ENCODE measurements around the gene TFEB.

The TFEB gene

GRCh38 chr6:41657131-41658094 is 78.0 kb downstream of the TFEB start:
- TF ChIP-seq CTCF (IDR thresholded peaks at IDR 0.05) = no peak

- no peak for TF ChIP-seq CTCF (IDR thresholded peaks at IDR 0.05)
These were observed 79.3 kb downstream of the TFEB start for GRCh38 chr6:41656002-41656691.

- TF ChIP-seq CTCF (IDR thresholded peaks at IDR 0.05) = no peak
These were observed 79.8 kb downstream of the TFEB start for GRCh38 chr6:41655646-41656001.

- TF ChIP-seq CTCF (IDR thresholded peaks at IDR 0.05) = no peak
These were observed 80.2 kb downstream of the TFEB start for GRCh38 chr6:41655176-41655575.

- TF ChIP-seq CTCF (IDR thresholded peaks at IDR 0.05) = no peak
These were observed 80.7 kb downstream of the TFEB start for GRCh38 chr6:41654698-41655151.

- TF ChIP-seq CTCF (IDR thresholded peaks at IDR 0.05) = no peak
These were observed 81.2 kb downstream of the TFEB start for GRCh38 chr6:41654151-41654697.

GRCh38 chr6:41653691-41654090 is 81.7 kb downstream of the TFEB start:
- TF ChIP-seq CTCF (IDR thresholded peaks at IDR 0.05) = no peak

Data from LNCAP (cell line).